HG02588 (cell line): ENCODE data around the gene NFIX.

ENCODE experiments used
- ATAC-seq: cut with Tn5 transposase; IDR thresholded peaks from one replicate; pipeline ENCODE4 v1.9.1; 2021; ENCODE audit warnings: mild to moderate bottlenecking, moderate library complexity; ENCODE audit not compliant: unreplicated experiment

The NFIX gene

DNA sequence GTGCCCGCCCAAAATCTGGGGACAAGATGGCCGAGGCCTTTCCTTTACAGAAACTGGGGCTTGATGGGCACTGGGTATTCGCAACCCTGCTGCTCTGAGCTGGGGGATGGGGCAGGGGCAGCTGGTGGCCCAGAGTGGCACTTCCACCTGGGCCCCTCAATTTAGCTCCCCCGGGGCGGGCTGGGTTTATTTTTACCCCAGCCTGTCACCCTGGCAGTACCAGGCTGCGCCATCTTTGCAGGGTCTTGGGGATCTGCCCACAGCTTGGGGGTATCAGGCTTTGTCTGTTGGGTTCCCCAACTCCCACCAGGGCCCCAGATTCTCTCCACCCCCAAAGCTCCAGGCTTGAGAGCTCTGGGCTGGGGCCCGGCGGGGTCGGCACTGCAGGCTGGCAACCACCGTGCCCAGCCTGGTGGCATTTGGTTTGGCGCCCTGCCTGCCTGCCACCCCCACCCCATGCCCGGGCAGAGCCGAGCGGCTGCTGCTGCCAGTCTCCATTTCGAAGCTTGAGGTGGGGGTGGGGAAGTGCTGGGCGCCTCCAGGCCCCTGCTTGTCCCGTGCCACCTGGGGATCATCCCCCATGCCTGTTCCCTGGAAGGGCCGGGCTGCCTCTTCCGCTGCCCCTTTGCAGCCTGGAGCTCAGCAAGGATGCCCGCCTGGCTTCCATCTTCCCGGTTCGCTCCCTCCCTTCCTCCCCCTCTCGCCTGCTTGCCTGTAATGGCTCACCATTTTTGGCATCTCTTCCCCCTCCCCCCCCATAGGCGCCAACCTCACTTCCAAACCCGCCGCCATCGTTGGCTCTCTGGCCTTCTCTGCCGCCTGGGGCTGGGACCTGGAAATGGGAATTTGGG lies 11.4 kb downstream of the NFIX start:
- ATAC-seq: no peak

- ATAC-seq: no peak
Measured at GRCh38 chr19:13007292-13008045, 12.2 kb downstream of the NFIX start.

DNA sequence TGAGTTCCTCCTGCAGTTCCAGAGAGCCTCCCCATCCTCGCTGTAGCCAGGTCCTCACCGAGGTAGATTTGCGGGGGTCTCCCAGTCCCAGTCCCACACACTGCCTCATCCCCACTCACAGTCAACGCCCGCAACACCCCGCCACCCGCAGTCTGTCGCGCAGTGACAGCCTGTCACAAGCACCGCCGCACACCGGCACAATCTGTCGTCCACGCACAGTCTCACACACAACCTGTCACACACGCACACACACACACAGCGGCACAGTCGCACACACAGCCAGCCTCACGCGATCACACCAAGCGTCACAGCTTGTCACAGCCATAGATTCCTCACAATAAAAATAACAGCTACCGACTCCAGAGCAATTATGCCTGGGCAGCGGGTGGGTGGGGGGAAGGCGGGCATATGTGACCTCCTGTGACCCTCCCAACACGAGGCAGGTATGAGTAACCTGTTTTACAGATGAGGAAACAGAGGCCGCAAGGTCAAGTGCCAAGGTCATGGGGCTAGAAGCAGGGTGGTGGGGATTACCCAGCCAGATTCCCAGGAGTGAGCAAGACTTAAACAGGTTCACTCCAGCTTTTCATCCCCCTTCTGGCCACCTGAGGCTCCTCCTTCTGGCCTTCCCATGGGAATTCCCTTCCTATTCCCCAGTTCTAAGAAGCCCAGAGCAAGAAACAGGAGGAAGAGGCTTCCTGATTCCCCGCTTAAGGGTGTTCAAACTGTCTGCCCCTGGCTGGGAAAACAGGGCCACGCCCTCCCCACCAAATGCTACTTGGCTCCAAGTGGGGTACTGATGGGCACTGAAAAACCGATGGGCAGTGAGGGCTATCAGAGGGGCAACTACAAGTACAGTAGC lies 13.9 kb downstream of the NFIX start:
- no peak for ATAC-seq

GRCh38 chr19:13010038-13010991 lies 15.0 kb downstream of the NFIX start:
- ATAC-seq: no peak

GRCh38 chr19:13010992-13011652 lies 15.8 kb downstream of the NFIX start:
- ATAC-seq: no peak

DNA sequence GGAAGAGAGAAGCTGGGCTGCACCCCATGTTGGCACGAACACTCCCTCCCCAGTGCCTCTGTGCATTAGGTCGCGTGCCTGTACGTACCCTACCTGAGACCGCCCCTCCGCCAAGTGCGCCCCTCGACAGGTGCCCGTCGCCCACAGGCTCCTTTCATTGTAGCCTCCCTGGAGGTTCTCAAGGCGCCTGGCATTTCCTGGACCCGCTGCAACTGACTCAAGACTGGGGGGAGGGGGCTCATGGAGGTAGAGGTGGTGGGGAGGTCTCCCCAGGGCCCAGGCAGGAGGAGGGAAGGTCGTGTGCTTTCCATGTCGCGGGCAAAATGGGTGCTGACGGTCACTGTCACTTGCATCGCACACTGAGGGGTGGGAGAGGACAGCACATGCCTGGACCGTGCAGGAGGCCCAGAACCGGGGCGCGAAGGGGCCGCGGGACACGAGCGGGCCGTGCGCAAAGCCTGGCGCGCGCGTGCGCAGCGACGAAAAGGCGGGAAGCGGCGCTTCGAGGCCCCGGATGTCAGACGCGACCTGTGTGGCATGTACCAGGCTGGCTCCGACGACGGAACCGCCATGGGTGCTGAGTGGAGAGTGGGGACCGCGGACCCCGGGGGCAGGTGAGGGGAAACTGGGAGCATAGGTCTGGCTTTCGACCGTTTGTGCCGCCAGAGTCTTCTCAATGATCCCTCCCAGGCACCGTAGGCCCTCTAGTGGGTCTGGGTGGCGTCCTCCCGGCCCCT lies 16.5 kb downstream of the NFIX start:
- ATAC-seq: no peak

DNA sequence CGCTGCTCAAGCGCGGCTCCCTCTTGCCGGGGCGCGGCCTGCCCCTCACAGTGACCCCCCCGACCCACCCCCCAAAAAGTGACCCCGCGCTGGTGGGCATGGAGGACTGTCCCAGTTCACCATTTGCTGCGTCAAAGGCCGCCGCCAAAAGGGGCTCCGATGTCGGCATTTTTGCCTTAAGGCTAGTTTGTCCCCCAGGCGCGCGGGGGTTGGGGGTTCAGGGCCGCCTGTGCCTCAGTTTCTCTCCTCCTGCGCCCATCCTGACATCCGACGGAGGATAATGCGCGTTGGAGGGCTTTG lies 17.1 kb downstream of the NFIX start:
- no peak for ATAC-seq

GRCh38 chr19:13012690-13013608 lies 17.7 kb downstream of the NFIX start:
- ATAC-seq: no peak

DNA sequence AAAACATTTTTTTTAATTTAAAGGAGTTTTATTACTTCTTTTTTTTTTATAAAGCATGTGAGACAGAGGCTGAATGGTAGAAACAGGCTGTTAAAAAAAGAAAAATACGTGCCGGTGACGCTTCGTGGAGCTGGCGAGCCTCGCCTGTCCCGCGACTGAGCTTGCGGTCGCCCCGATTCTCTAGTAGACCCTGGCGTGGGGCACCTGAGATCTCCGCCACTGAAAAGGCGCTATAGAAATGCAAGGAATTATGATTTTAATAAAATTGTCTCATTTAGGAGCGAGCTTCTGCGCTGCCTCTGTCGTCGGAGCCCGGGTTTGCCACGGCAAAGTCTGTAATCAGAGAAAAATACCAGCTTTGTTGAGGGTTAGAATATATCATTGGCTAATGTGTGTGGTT lies 18.4 kb downstream of the NFIX start:
- no peak for ATAC-seq

- ATAC-seq: no peak
Measured at GRCh38 chr19:13014101-13014920, 19.0 kb downstream of the NFIX start.

- ATAC-seq: no peak
Measured at GRCh38 chr19:13014921-13015280, 19.6 kb downstream of the NFIX start.

- no peak for ATAC-seq
Measured at GRCh38 chr19:13015361-13016223, 20.3 kb downstream of the NFIX start.

GRCh38 chr19:13016245-13016627 lies 21.0 kb downstream of the NFIX start:
- ATAC-seq: no peak

GRCh38 chr19:13016628-13017305 lies 21.5 kb downstream of the NFIX start:
- ATAC-seq: no peak

GRCh38 chr19:13017306-13018034 lies 22.2 kb downstream of the NFIX start:
- ATAC-seq: no peak
